Pulmonary artery endothelial cell (primary cell): Measurements from ENCODE around the gene ZCCHC7. TPM values are rescaled to one million over a fixed set of nuclear protein-coding genes. Genes with fewer than 3 reads are reported as not detected.

Experiments
- DNase-seq: peaks from one replicate; pipeline ENCODE4 v3.0.0-alpha.2; 2011; ENCODE audit warnings: low read depth, low spot score
- total RNA-seq: library from RNA; depleted of rRNA; stranded (reverse); fragments of >200 nt; gene quantifications from 2 replicates; pipeline ENCODE4 v1.2.3, GENCODE V29; 2014

ZCCHC7 gene
- total RNA-seq, 1 donor from 2014 or later: 13.8 TPM

DNA sequence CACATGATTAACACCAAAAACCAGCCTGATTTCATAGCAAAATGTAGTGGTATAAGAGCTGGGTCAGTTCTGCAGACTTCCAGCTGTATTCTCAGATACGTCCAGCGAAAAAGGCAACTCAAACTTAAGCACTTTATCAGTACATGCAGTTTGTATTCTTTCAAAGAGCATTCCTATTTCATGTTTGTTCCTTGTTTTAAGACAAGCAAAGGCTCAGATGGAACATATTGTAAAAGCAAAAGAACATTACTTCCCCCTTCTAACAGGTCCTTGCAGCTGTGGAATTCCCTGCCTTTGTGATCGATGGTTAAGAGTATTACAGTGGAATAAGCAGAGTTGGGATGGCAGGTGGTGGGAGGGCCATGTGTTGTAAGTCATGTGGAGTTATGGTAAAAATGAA lies 215.8 kb downstream of the ZCCHC7 start:
- no peak for DNase-seq

DNA sequence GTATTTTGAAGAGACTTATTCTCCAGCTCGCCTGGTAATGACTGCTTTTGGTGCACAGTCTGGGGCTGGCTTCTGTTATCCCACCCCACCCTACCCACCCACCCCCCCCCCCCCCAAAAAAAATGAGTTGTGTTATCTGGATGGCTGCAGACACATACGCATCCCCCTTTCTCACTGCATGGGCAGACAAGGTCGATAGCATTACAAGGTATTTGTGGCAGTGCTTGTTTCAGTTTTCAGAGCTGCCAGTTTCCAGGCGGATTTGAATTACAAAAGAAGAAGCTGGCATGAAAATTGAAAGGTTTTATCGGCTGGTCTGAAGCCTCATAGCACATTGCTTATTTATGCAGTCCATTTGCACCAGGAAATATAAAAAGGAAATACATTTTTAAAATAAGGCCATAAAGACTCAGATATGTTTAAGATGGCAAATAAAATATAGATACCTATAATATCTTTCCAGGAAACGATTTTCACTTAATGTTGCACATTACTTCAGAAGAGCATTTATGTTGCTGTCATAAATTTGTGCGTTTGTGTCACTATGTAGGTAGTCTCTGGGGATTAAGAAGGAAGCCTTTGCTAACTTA lies 217.0 kb downstream of the ZCCHC7 start:
- no peak for DNase-seq

DNA sequence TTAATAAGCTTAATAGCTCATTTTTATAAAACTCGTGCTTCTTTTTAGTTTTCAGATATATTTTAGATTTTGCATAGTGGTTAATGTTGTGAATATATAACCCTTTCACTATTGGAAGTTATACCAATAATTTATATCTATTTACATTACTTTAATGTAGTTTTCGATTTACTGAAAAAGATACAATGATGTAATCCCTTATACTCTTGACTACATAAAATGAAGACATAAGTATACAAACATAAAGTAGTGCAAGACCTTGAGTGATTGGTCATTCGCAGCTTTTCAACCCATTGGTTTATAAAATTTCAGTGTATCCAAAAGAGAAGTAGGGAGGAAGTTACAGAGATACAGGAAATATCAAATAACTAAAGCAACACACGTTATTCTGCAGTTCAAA lies 217.8 kb downstream of the ZCCHC7 start:
- DNase-seq: no peak

DNA sequence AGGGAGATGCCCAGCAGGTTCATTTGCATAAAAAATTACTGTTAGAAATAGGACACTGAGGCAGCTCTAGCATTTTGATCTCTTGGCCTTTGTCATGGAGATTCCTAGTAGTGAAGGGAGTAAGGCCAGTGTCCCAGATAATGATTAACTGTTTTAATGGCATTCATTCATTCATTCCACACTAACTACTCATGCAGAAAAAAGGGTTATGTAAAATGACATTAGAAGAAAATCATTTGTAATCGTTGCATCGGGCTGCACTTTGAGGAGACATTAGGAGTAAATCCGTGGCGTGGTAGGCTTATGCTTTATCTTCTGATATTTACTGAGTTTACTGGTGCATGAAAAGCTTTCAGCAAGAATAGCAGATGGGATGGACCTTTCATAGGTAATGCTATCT lies 219.5 kb downstream of the ZCCHC7 start:
- no peak for DNase-seq

DNA sequence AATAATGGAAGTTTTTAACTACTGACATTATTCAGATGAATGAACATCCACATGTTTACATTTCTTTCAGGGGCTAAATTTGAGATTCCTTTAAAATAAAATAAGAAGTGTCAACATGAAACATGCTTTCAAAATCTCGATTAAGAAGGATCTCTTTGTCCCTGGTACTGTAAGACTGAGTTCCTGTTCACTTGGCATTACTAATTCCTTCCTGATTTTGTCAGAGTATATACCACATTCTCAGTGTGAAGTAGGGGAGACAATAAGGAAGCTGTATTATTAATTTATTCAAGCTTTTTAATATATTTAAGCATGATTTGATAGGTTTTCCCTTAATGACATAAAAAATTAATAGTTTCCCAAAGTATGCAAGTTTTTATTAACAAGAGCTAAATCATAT lies 220.6 kb downstream of the ZCCHC7 start:
- DNase-seq: no peak

DNA sequence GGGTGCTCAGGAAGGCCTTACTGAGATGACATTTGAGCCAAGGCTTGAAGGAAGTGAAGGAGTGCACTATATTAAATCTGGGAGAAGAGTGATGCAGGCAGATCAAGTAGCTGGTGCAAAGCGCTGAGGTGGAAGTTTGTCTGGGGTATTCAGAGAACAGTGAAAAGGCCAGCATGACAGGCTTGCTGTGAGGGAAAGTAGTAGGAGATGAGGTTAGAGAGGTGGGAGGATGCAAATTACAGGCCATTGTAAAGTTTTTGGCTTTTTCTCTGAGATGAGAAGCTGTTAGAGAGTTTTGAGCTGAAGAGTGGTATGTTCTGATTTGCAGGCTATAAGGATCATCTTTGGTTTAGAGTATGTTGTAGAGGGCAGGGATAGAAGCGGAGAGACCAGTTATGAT lies 221.3 kb downstream of the ZCCHC7 start:
- no peak for DNase-seq

DNA sequence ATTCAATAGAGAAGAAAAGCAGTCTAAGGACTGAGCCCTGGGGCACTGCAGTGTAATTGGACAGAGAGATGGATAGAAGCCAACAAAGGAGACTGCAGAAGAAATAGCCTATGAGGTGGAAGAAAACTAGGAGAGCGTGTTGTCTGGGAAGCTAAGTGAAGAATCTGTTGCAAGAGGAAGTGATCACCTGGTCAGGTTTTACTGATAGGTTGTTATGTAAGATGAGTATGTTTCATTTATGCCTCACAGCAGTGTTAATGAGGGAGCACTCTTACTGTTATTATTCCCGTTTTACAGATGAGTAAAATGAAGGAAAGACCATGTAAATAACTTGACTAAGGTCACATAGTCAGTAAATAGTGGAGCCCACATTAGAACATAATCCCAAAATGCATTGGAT lies 222.1 kb downstream of the ZCCHC7 start:
- no peak for DNase-seq

DNA sequence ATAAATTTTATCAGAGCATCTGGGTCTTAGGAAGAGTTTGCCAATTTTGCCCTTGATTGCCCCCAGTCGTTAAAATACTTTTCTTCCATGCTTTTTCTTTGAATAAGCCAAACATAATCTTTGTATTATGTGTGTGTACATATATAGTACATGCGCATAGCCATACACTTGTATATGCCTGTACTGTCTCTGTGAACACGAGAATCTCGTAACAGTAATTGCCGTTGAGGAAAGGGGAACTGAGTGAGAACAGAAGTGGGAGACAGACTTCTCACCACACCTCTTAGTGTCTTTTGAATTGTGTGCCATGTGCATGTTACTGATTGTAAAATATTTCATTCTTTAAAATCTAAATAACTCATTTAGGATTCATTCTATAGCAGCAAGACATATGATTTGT lies 222.5 kb downstream of the ZCCHC7 start:
- DNase-seq: no peak

DNA sequence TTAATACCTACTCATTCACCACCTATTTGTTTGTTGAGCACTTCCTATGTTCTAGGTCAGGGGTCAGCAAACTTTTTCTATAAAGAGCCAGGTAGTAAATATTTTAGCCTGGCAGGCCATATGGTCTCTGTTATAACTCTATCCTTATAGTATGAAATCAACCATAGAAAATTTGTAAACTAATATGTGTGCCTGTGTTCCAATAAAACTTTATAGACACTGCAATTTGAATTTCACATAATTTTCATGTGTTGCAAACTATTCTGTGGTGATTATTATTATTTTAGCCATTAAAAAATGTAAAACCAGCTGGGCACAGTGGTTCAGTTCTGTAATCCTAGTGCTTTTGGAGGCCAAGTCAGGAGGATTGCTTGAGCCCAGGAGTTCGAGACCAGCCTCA lies 223.3 kb downstream of the ZCCHC7 start:
- no peak for DNase-seq

DNA sequence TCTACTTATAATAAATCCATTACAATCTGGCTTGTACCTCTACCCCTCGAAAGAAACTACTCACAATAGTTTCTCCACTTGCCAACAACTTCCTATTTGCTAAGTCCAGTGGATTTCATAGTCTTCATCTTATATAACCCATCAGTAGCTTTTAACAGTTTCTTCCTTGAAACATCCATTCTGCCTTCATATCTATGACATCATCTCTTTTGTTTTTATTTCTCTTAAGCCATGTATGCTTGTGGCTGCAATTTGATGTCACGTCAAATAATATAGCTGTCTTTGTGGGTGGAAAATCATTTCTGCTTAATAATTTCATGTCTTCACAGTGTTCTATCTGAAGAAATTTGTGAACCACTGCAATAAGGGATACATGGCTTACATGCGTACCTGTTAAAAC lies 224.7 kb downstream of the ZCCHC7 start:
- DNase-seq: no peak

DNA sequence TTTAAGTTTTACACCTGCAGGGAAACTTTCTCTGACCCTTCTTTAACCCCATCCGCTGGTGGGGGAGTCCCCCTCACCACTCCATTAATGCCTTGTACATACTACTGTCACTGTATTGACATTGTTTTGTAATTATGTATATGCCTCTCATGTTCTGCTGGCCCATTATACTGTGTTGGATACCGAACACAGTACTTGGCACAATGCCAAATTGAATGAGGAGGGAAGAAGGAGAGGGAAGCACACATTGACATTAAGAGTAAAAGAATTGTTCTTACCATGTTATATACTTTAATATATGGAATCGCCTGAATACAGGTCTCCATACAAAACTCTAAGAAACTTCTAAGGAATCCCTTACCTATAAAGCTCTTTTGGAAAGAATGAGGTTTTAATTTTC lies 228.5 kb downstream of the ZCCHC7 start:
- no peak for DNase-seq

DNA sequence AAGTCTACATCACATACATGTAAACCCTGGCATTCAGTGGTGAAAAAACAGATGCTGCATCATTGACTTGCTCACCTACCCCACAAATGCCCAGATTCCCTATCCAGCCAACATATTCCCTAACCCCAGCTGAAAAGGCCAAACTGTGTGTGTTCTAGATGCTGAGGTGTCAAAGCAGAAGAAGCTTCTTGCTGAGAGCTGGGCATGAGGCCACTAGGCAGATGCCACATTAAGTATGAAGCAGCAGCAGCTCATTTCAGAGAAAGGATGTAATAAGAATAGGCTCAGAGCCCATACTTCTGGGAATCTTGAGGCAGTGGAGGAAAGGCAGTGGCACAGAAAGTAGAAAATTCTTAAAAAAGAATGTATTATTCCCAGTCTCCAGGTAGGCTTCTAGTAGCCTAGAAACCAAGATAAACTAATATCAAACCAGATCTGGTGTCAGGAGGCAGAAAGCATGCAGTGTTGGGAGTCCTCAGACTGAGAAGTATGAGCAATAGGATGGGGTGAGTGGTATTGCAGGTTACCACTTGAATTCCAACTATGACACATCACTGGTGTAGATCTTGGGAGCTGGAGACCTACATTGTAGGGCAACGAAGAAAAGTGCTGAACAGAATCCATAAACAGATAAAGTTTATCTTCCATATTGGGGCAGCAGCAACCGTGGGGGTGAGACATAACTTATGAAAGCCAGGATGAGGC lies 230.3 kb downstream of the ZCCHC7 start:
- DNase-seq: no peak

DNA sequence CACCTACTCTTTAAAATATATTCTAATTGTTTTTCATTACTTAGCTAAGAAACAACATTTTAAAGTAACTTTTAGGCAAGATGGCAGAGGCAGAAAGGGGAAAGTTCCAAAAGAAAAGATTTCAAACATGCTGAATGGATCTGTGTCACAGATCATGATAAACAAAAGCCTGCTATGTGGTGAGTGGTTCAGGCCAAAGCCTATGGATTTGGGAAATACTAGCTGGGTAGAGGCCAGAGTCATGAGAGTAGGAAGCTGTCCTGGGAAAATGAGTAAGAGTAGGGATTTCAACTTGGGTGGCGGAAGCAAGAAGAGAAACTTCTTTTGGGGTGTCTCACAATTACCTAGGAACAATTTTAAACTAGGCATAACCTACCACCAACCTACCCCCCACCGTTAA lies 233.4 kb downstream of the ZCCHC7 start:
- no peak for DNase-seq

DNA sequence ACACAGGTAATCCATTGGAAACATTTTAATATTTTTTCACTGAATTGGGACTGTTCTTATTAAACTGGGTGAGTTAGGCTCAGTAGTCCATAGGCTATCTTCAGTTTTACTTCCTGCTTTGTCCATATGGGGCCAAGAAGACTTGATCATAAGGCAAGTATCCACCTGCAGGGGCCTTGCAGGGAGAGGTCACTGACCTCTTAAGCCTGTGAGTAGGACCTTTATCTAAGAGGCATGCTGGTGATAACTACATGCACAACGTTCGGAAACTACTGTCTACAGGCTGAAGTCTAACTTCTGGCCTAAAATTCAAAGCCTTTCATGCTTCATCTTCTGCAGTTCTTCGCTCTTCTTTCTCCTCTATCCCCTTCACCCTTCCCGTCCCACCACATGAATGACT lies 242.1 kb downstream of the ZCCHC7 start:
- no peak for DNase-seq

DNA sequence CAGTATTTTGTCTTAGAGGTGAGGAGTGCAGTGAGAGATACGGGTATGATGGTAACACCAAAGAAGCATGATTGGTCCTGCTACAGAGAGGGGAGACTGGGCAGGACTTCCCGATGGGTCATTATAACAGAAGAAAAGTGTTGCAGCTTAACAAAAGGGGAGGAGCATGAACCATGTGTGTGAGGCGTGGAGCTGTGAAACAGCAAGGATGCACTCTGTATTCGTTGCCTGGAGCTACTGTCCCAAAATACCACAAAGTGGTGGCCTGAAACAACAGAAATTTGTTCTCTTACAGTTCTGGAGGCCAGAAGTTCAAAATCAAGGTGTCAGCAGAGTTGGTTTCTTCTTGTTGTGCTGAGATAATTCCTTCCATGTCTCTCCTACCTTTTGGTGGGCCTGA lies 242.8 kb downstream of the ZCCHC7 start:
- DNase-seq: no peak

DNA sequence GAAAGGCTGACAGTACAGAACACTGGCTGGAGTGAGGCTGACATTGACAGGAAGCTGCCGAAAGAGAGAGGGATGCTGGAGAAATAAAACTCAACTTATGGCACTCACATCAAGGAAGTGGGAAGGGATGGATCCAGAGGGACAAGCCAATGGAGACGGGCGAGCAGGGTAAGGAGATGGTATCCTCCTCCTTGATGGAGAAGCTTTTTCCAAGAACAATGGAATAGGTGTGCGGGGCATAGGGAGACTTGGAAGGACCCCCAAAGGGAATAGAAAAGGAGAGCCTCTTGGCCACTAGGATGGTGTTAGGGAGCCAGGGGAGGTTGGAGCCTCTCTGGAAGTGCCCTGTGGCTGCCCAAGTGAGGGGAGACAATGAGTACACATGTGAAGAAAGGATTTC lies 243.8 kb downstream of the ZCCHC7 start:
- DNase-seq: no peak

DNA sequence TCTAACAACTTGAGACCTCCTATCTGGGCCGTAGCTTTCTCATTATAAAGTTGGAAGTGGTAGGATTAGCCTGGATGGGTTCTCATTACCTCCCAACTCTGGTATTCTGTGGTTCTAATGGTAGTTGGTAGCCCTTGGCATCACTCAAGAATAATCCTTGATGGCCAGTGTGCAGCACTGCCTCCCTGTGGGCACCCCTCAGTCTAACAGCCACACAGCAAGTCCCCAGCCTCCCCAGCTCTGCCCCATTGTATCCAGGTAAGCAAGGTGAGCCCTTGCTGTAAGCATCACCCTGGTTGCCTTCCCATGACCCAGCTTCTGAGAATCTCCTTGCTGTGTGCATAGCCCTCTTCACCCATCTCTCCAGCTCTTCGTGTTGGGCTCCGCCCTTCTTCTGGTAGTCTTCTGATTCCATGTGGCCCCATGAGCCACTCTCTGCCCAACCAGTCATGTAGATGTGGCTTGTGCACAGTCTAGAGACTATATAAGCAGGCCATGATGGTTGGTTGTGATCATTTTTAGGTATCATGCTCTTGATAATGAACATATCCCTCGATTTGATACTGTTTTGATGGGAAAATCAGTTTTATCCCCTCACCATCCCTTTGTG lies 244.5 kb downstream of the ZCCHC7 start:
- no peak for DNase-seq

DNA sequence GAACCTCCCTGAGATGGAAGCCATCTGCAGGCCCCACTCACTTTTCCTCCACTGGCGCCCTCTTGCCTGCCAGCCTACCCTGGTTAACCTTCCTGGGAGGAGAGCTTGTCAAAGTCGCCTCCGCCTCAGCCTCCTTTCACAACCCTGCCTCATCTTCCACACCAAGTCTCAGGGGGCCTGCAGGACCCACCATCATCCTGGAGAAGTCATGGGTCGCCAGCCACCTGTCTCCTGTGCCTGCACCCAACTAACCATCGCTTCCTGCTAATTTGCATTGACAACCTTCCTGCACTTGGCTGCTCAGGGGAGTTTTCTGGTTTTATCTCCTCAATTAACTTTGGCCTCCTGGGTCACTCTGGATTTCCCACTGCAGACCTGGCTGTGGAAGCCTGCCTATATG lies 249.3 kb downstream of the ZCCHC7 start:
- no peak for DNase-seq

DNA sequence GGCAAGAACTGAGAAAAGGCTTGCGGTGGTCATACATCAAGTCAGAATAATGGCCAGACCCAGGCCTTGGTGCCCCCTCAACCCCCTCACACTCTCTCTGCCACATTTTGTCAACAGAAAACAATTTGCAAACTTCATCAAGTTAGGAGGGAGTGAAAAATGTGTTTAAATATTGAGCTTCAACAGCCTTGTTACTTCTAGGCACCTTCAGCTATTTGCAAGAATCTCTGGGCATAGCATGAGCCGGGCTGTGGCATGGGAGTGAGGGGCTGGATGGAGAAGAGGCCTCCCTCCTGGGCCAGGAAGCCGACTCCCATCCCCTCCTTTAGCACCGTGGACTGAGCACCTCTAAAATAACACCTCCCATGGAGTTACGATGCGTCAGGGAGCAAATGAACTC lies 249.9 kb downstream of the ZCCHC7 start:
- DNase-seq: no peak

DNA sequence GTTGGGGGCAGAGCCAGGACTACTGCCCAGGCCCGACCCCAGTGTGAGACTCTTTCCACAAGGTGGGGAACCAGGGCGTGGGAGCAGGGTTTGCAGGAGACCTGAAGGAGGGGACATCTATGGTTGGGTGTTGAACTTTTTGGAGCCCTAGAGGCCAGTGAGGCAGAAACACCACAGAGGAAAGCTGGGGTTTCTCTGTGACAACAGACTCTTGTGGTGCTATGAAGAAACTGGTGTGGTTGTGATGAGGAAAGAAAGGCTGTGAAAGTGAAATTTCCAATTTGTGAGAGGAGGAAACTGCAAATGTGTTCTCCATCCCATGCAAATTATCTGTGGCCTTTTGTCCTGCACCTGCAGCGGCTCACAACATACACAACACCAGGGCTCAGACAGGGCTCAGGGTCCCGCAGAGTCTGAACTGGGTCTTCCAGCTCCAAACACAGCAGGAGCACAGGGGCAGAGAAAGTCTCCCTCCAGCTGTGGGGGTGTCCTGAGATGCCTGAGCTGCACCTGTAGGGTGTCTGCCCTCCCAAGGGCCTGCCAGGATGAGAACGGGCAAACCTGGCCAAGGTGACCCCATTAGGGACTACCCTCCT lies 250.7 kb downstream of the ZCCHC7 start:
- no peak for DNase-seq

DNA sequence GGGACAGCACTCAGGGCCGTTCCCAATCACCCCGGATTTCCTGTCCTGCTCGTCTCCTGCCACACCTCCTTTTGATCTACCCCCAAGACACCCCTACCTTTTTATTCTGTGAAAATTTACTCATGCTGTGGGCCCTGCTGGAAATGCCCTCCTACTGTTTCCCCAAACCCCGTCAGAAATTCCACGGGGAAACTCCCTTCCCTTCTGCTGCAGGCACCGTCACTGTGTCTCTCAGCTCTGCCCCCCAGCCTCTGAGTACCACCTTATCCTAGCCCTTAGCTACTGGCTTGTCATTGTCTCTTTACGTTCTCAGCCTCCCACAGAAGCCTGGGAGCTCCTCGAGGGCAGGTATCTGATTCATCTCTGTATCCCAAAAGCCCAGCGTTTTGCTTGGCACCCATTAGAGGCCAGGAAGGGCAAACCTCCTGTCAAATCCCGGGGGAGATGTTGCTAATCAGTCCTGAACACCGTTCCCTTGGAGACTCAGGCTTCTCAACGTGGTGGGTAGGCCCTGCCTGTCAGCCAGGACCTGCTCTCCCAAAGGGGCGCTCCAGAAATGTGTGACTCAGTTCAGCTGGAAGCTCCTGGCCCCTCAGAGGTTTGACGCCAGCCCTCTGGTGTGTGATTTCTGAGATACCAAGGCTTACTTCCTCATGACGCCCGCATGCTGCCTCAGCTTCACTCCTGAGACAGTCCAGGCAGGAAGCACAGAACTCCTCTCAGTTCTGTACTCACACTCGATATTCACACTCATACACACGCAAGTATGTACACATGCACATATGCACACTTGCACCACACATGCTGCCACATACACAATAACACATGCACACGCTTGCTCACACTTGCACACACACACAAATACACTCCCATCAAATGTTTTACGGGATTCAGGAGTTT lies 251.4 kb downstream of the ZCCHC7 start:
- no peak for DNase-seq

DNA sequence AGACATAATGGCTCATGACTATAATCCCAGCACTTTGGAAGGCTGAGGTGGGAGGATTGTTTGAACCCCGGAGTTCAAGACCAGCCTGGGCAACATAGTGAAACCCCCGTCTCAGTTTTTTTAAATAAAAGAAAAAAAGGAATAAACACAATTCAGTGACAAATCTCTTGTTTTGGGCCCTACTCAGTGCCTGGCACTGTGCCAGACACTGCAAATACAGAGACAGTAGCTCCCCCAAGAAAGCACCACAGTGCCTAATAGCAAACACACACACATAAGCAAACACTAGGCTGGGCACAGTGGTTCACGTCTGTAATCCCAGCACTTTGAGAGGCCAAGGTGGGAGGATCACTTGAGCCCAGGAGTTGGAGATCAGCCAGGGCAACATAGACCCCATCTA lies 252.5 kb downstream of the ZCCHC7 start:
- no peak for DNase-seq
